Measurements from ENCODE around the gene SLC25A30.

DNA sequence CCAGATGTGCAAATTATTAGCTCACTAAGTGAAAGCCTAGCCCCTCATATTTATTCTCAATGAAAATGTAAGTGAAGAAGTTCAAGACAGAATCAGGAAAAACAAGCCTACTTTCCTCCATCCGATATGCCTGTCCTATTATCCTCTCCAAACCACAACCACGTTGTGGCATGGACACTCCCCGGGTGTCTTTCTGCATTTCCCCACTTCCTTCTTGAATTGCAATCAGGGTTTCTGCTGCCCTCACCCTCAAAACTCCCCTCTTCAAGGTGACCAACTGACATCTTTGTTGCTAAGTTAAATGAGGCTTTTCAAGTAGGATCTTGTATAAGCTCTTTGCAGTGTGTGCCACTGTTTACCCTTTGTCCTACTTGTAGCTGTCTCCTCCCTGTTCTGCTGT, 11.8 kb downstream of the SLC25A30 start:
- TF ChIP-seq, protein P1, sequence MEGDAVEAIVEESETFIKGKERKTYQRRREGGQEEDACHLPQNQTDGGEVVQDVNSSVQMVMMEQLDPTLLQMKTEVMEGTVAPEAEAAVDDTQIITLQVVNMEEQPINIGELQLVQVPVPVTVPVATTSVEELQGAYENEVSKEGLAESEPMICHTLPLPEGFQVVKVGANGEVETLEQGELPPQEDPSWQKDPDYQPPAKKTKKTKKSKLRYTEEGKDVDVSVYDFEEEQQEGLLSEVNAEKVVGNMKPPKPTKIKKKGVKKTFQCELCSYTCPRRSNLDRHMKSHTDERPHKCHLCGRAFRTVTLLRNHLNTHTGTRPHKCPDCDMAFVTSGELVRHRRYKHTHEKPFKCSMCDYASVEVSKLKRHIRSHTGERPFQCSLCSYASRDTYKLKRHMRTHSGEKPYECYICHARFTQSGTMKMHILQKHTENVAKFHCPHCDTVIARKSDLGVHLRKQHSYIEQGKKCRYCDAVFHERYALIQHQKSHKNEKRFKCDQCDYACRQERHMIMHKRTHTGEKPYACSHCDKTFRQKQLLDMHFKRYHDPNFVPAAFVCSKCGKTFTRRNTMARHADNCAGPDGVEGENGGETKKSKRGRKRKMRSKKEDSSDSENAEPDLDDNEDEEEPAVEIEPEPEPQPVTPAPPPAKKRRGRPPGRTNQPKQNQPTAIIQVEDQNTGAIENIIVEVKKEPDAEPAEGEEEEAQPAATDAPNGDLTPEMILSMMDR (IDR thresholded peaks at IDR 0.05) = no peak
- no peak for TF ChIP-seq ZFX (IDR thresholded peaks at IDR 0.05; ENCODE audit: borderline replicate concordance)

Measured in 22Rv1 (cell line).